GM12865 (cell line): ENCODE results near the gene TRMT13.
"Not testable (repeated sequence)": the region's sequence is repeated elsewhere in the genome, so short reads cannot be mapped to it uniquely, and the experiment has no call there.

Experiments used
- DNase-seq: peaks from one replicate; pipeline ENCODE4 v3.0.0; 2010; ENCODE audit warnings: low read depth
- H3K4me3 ChIP-seq: 2 replicates; pipeline ENCODE4 v1.5.1; 2011; ENCODE audit warnings: mild to moderate bottlenecking, low read depth, low read length, control low read depth
- TF ChIP-seq, protein P1 (sequence below): IDR thresholded peaks from 2 replicates; pipeline ENCODE4 v1.5.1; 2011; ENCODE audit warnings: low read length, control low read depth, low read depth, inconsistent platforms; ENCODE audit not compliant: insufficient read depth; ENCODE audit errors: missing control alignments

TRMT13 gene

DNA sequence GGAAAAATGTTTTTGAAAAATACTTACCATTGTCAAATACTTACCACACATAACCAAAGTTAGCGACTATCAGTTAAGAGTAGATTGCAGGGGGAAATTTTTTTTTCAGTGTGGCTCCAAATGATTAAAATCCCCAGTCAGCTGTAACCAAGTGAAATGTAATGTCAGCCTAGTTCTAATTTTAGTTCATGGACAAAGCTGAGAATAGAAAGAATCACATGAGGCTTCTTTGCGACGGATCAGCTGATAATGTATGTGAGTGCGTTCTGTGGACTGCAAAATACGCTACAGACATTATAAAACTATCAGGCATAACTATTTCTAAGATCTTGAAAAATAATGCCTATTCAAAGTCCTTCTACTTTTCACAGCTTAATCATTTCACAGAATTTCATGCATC is 45.1 kb downstream of the TRMT13 start, which contains the start of gene LRRC39:
LRRC39 (minus strand) TSS at position 166 of the 400 bp plus-strand sequence. CDS start 9,740 bp downstream, outside the sequence.
- TF ChIP-seq, protein P1, sequence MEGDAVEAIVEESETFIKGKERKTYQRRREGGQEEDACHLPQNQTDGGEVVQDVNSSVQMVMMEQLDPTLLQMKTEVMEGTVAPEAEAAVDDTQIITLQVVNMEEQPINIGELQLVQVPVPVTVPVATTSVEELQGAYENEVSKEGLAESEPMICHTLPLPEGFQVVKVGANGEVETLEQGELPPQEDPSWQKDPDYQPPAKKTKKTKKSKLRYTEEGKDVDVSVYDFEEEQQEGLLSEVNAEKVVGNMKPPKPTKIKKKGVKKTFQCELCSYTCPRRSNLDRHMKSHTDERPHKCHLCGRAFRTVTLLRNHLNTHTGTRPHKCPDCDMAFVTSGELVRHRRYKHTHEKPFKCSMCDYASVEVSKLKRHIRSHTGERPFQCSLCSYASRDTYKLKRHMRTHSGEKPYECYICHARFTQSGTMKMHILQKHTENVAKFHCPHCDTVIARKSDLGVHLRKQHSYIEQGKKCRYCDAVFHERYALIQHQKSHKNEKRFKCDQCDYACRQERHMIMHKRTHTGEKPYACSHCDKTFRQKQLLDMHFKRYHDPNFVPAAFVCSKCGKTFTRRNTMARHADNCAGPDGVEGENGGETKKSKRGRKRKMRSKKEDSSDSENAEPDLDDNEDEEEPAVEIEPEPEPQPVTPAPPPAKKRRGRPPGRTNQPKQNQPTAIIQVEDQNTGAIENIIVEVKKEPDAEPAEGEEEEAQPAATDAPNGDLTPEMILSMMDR = no peak
- no peak within 1 kb of the TSS for H3K4me3 ChIP-seq
- DNase-seq = no peak

DNA sequence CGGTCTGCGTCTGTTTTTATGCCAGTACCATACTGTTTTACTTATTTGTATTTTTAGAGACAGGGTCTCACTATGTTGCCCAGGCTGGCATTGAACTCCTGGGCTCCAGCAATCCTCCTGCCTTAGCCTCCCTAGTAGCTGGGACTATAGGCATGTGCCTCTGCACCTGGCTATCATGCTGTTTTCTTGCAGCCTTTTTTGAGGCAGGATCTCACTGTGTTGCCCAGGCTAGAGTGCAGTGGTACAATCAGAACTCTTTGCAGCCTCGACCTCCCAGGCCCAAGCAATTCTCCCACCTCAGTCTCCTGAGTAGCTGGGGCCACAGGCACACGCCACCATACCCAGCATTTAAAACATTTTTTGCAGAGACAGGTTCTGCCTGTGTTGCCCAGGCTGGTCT is 50.4 kb downstream of the TRMT13 start:
- TF ChIP-seq, protein P1 = no peak
- no peak for DNase-seq
- no peak overlapping the region for H3K4me3 ChIP-seq

GRCh38 chr1:100184536-100184935 is 51.6 kb downstream of the TRMT13 start:
- TF ChIP-seq, protein P1 = no peak

GRCh38 chr1:100187912-100188311 is 54.9 kb downstream of the TRMT13 start:
- no peak for DNase-seq
- no peak overlapping the region for H3K4me3 ChIP-seq
- TF ChIP-seq, protein P1 = no peak

More at GRCh38 chr1:100184536-100184935, 51.6 kb downstream of the TRMT13 start:
- peak; percentile 57 for DNase-seq
- H3K4me3 ChIP-seq = no peak overlapping the region

DNA sequence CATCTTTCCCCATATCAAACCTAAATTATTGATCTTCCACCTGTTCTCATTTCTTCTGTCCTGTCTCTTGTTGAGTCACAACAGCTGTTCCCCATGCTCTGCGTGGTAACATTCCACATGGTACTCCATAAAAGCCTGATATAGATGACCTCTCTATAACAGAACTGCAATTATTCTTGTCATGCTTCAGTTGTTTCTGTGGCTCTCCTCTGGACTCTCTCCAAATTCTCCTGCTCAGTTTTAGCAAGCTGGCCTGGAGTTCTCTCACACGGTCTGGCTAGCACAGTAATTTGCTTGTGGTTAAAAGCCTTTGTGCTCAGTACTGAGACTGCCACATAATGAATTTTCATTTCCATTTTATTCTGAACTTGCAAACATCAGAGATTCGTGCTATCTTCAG is 55.7 kb downstream of the TRMT13 start:
- peak; percentile 39 for DNase-seq
- H3K4me3 ChIP-seq = no peak overlapping the region
- TF ChIP-seq, protein P1 = no peak

DNA sequence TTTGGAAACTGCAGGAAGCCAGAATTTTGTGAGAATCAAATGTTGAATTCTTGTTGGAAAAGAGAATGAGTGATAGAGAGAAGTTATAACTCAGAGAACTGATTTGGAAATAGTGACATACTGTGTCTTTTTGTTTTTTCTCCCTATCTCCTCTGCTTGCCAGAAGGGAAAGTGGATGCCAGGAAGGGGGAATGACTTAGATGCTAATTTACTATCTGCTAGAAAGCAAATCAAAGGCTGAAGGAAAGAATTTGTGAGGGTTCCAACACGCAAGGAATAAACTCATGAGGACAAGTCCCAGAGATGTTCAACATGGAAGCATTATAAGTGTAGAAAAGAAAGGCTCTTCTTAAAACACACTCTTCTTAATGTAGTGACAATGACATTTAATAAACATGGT is 65.6 kb downstream of the TRMT13 start:
- TF ChIP-seq, protein P1 = no peak
- DNase-seq = no peak

DNA sequence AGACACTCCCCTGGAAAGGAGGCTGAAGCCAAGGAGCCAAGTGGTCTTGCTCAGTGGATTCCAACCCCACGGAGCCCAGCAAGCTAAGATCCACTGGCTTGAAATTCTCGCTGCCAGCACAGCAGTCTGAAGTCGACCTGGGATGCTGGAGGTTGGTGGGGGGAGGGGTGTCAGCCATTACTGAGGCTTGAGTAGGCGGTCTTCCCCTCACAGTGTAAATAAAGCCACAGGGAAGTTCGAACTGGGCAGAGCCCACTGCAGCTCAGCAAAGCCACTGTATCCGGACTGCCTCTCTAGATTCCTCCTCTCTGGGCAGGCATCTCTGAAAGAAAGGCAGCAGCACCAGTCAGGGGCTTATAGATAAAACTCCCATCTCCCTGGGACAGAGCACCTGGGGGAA is 67.1 kb downstream of the TRMT13 start:
- DNase-seq, H3K4me3 ChIP-seq: not testable (repeated sequence)

More for the DNA sequence above, 65.6 kb downstream of the TRMT13 start:
- no peak overlapping the region for H3K4me3 ChIP-seq
